Lower leg skin (tissue), 3 donors: Measurements from ENCODE around the gene COL4A3.

Source experiments
- CTCF ChIP-seq, 3 donors: fragments of 450-650 bp; IDR thresholded peaks; one replicate each; pipeline ENCODE4 v1.5.1; 2016; ENCODE audit warnings: antibody characterized with exemption in 3 of 3, mild to moderate bottlenecking in 3 of 3, moderate library complexity in 2 of 3
- POLR2A ChIP-seq, 2 donors: fragments of 450-650 bp; IDR thresholded peaks; one replicate each; pipeline ENCODE4 v1.6.1; 2016 to 2017; ENCODE audit warnings: antibody characterized with exemption in 2 of 2, mild to moderate bottlenecking in 1 of 2, moderate library complexity in 1 of 2

- no peak for TF ChIP-seq CTCF (IDR thresholded peaks at IDR 0.05)
- no peak for TF ChIP-seq POLR2A (IDR thresholded peaks at IDR 0.05)
These were observed 4.3 kb upstream of the COL4A3 start for GRCh38 chr2:227160164-227160563.
